K562 (cell line): ENCODE data around the gene ANKRD65. TPM values are rescaled to one million over a fixed set of nuclear protein-coding genes. Genes with fewer than 3 reads are reported as not detected.

Experiments used
- CBFA2T3 ChIP-seq: fragments of 450-650 bp; IDR thresholded peaks from 2 replicates; pipeline ENCODE4 v1.6.1; 2017
- CHAMP1 ChIP-seq: fragments of 450-650 bp; IDR thresholded peaks from 2 replicates; pipeline ENCODE4 v1.6.1; 2016; ENCODE audit warnings: mild to moderate bottlenecking
- CTBP1 ChIP-seq: fragments of 450-650 bp; IDR thresholded peaks from 2 replicates; pipeline ENCODE4 v1.6.1; 2016; ENCODE audit warnings: borderline replicate concordance
- DPF2 ChIP-seq: fragments of 450-650 bp; IDR thresholded peaks from 2 replicates; pipeline ENCODE4 v1.6.1; 2016
- ELK3 ChIP-seq: fragments of 450-650 bp; formaldehyde crosslinking; IDR thresholded peaks from 2 replicates; pipeline ENCODE4 v1.4.0; 2020; ENCODE audit warnings: mild to moderate bottlenecking
- KHSRP ChIP-seq: fragments of 450-650 bp; IDR thresholded peaks from 2 replicates; pipeline ENCODE4 v1.6.1; 2017
- KLF6 ChIP-seq: fragments of 250-450 bp; sonication (Bioruptor Pico); IDR thresholded peaks from 2 replicates; pipeline ENCODE4 v1.4.0; 2020; ENCODE audit warnings: mild to moderate bottlenecking, moderate library complexity, borderline replicate concordance
- MYBL2 ChIP-seq, 2 experiments: fragments of 450-650 bp in 1 of 2; sonication (generic) in 1 of 2; formaldehyde crosslinking in 1 of 2; IDR thresholded peaks; 2 replicates each; pipeline versions ENCODE4 v1.6.1 to v1.8.1; 2017 to 2022; ENCODE audit warnings: borderline replicate concordance in 1 of 2, inconsistent platforms in 1 of 2, low read depth in 1 of 2, mild to moderate bottlenecking in 1 of 2, missing genetic modification reagents in 1 of 2, moderate library complexity in 1 of 2
- NFXL1 ChIP-seq: fragments of 450-650 bp; formaldehyde crosslinking; IDR thresholded peaks from 2 replicates; pipeline ENCODE4 v1.4.0; 2021; ENCODE audit warnings: mild to moderate bottlenecking
- NRF1 ChIP-seq, 2 experiments: fragments of 450-650 bp; IDR thresholded peaks in 1 of 2; conservative IDR thresholded peaks in 1 of 2; 2 replicates each; pipeline ENCODE4 v1.6.1; 2014; ENCODE audit warnings: mild to moderate bottlenecking in 2 of 2
- PHF21A ChIP-seq: fragments of 450-650 bp; IDR thresholded peaks from 2 replicates; pipeline ENCODE4 v1.6.1; 2017; ENCODE audit warnings: low read depth, borderline replicate concordance
- POLR2A ChIP-seq: fragments of 450-650 bp; conservative IDR thresholded peaks from 2 replicates; pipeline ENCODE4 v1.6.1; 2016
- RAD21 ChIP-seq, 2 experiments: fragments of 250-450 bp in 1 of 2; fragments of 450-650 bp in 1 of 2; sonication (Bioruptor Pico) in 1 of 2; formaldehyde crosslinking in 1 of 2; IDR thresholded peaks in 1 of 2; conservative IDR thresholded peaks in 1 of 2; 2 replicates each; pipeline versions ENCODE4 v1.4.0 to v1.8.0; 2020 to 2022; ENCODE audit warnings: mild to moderate bottlenecking in 2 of 2, moderate library complexity in 1 of 2
- SMAD3 ChIP-seq: fragments of 450-650 bp; formaldehyde crosslinking; conservative IDR thresholded peaks from 2 replicates; pipeline ENCODE4 v1.4.0; 2020; ENCODE audit warnings: mild to moderate bottlenecking
- STAG1 ChIP-seq: sonication (generic); formaldehyde crosslinking; IDR thresholded peaks from 2 replicates; pipeline ENCODE4 v1.5.0; 2020; ENCODE audit warnings: missing genetic modification reagents, borderline replicate concordance
- THRAP3 ChIP-seq: fragments of 450-650 bp; IDR thresholded peaks from 2 replicates; pipeline ENCODE4 v1.6.1; 2016; ENCODE audit warnings: mild to moderate bottlenecking, inconsistent platforms, borderline replicate concordance
- TRIM24 ChIP-seq, 2 experiments: fragments of 450-650 bp; IDR thresholded peaks; 2 replicates each; pipeline ENCODE4 v1.6.1; 2016
- YY1 ChIP-seq, 3 experiments: IDR thresholded peaks; 2 replicates each; pipeline ENCODE4 v1.6.1; 2011; ENCODE audit warnings: low read length in 2 of 3, mild to moderate bottlenecking in 2 of 3, moderate library complexity in 2 of 3, borderline replicate concordance in 1 of 3, control low read depth in 1 of 3, low read depth in 1 of 3; ENCODE audit not compliant: insufficient read depth in 3 of 3, insufficient replicate concordance in 2 of 3, control insufficient read depth in 1 of 3, insufficient read length in 1 of 3; ENCODE audit errors: extremely low read depth in 1 of 3
- ZNF184 ChIP-seq: sonication (generic); formaldehyde crosslinking; IDR thresholded peaks from 2 replicates; pipeline ENCODE4 v1.5.0; 2020; ENCODE audit warnings: missing genetic modification reagents
- ZNF57 ChIP-seq: fragments of 450-650 bp; formaldehyde crosslinking; IDR thresholded peaks from 2 replicates; pipeline ENCODE4 v1.4.0; 2020; ENCODE audit warnings: mild to moderate bottlenecking, moderate library complexity
- ZNF586 ChIP-seq: fragments of 450-650 bp; formaldehyde crosslinking; conservative IDR thresholded peaks from 2 replicates; pipeline ENCODE4 v1.4.0; 2020; ENCODE audit warnings: mild to moderate bottlenecking, moderate library complexity
- polyA plus RNA-seq, 8 experiments: library from polyadenylated mRNA; depleted of rRNA in 4 of 8; stranded (reverse) in 5 of 8; unstranded in 3 of 8; fragments of >200 nt; fragmentation: Nextera tagmentation in 2 of 8; fragmentation: Illumina TruSeq in 1 of 8; extraction: Ambion mirVana in 2 of 8; extraction: Trizol in 1 of 8; gene quantifications; 2 replicates each; pipeline versions ENCODE4 v1.2.1 to v1.2.3, GENCODE V29; 2011 to 2014; ENCODE audit warnings: inconsistent platforms in 1 of 8, missing spikeins in 1 of 8
- total RNA-seq, 7 experiments: library from RNA; depleted of rRNA in 6 of 7; stranded (reverse); fragments of >200 nt in 6 of 7; fragmentation: Illumina TruSeq in 2 of 7; extraction: Trizol in 2 of 7; gene quantifications; 2 replicates each; pipeline versions ENCODE4 v1.2.1 to v1.2.3, GENCODE V29; 2011 to 2021; ENCODE audit warnings: low replicate concordance in 1 of 7
- TF ChIP-seq, protein P1 (sequence below), 2 experiments: IDR thresholded peaks; 2 replicates each; pipeline ENCODE4 v1.6.1; 2012; ENCODE audit warnings: improper control_type of control experiment in 2 of 2, low read depth in 2 of 2, low read length in 2 of 2, borderline replicate concordance in 1 of 2

Gene ANKRD65
- total and polyA plus RNA-seq, 9 of the 15 experiments (the other 6 are each of a cell fraction or from before 2014, with no cell fraction given), result not detected

DNA sequence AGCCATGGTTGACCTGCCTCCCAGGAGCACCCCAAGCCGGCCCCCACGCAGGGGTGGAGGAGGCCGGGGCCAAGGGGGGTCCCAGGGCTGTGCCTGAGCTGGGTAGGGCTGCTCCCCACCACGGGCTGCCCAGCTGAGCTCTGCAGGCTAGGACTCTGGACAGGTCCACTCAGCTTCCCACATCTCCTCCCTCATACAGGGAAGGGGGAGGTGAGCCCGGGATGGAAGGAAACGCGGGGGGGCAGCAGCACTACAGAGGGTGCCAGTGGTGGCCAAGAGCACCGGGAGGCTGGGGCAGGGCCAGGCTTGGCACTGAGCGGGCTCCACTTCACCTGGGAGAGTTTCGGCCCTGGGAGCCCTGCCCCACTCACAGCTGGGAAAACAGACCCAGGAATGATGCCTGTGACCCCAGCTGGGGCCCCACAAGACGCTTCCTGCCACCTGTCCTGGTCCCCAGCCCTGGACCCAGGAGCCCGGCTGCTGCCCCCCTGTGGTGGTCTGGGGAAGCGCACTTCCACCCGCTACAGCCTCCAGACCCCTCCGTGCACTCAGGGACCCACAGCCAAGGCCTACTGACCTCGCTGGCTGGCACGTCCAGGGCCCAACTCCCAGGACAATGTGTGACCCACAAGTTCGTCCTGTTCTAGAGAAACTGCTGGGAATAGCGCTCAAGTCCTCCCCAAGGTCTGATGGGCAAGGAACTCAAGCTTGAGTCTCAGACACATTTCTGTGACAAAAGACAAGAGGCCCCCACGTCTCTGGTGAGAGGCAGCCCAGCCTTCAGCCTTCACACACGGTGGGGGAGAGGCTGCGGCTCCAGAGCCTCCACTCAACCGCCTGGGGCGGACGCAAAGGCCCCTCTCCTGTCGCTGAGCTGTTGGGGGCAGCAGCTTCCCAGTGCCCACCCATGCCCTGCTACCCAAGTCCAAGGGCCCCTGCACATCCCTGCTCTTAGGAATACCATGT lies 49.0 kb downstream of the ANKRD65 start (continued):
- TF ChIP-seq KLF6 (CRISPR knock-in tag), result no peak
- no peak; the same call in 1 of the 2 replicates for TF ChIP-seq CTBP1
- TF ChIP-seq TRIM24 (IDR thresholded peaks at IDR 0.05), result no peak
- no peak for TF ChIP-seq THRAP3
- no peak for TF ChIP-seq ELK3 (CRISPR knock-in tag)
- 0 out of 2 replicates have a peak, but pooled peaks have one; percentile 48 for TF ChIP-seq POLR2A
- no peak for TF ChIP-seq CBFA2T3
- no peak for TF ChIP-seq KHSRP
- TF ChIP-seq NFXL1 (CRISPR knock-in tag), result no peak
- TF ChIP-seq ZNF57 (CRISPR knock-in tag), result no peak; the same call in 1 of the 2 replicates
- no peak for TF ChIP-seq CHAMP1
- no peak for TF ChIP-seq ZNF184 (CRISPR knock-in tag)
- TF ChIP-seq SMAD3 (CRISPR knock-in tag), result no peak
- no peak for TF ChIP-seq YY1 (IDR thresholded peaks at IDR 0.05; ENCODE audit: borderline replicate concordance in 1 of 3, control insufficient read depth in 1 of 3, extremely low read depth in 1 of 3, insufficient read depth in 3 of 3, insufficient read length in 1 of 3, insufficient replicate concordance in 2 of 3, low read depth in 1 of 3, low read length in 2 of 3)
- no peak for TF ChIP-seq MYBL2 (IDR thresholded peaks at IDR 0.05; ENCODE audit: low read depth)
- TF ChIP-seq MYBL2 (CRISPR knock-in tag; IDR thresholded peaks at IDR 0.05; ENCODE audit: borderline replicate concordance), result no peak
- TF ChIP-seq STAG1 (CRISPR knock-in tag), result 0 out of 2 replicates have a peak, but pooled peaks have one; percentile 17
- TF ChIP-seq PHF21A, result no peak
- TF ChIP-seq NRF1 (conservative IDR thresholded peaks at IDR 0.05 in 1 of 2, IDR thresholded peaks at IDR 0.05 in 1 of 2), result no peak
- TF ChIP-seq, protein P1, sequence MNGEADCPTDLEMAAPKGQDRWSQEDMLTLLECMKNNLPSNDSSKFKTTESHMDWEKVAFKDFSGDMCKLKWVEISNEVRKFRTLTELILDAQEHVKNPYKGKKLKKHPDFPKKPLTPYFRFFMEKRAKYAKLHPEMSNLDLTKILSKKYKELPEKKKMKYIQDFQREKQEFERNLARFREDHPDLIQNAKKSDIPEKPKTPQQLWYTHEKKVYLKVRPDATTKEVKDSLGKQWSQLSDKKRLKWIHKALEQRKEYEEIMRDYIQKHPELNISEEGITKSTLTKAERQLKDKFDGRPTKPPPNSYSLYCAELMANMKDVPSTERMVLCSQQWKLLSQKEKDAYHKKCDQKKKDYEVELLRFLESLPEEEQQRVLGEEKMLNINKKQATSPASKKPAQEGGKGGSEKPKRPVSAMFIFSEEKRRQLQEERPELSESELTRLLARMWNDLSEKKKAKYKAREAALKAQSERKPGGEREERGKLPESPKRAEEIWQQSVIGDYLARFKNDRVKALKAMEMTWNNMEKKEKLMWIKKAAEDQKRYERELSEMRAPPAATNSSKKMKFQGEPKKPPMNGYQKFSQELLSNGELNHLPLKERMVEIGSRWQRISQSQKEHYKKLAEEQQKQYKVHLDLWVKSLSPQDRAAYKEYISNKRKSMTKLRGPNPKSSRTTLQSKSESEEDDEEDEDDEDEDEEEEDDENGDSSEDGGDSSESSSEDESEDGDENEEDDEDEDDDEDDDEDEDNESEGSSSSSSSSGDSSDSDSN (IDR thresholded peaks at IDR 0.05; ENCODE audit: borderline replicate concordance in 1 of 2, low read depth in 2 of 2, low read length in 2 of 2), result no peak
- peak; percentile 55 to 73 for TF ChIP-seq RAD21 (CRISPR knock-in tag; conservative IDR thresholded peaks at IDR 0.05 in 1 of 2, IDR thresholded peaks at IDR 0.05 in 1 of 2)
- no peak for TF ChIP-seq ZNF586
- no peak for TF ChIP-seq DPF2
